Measurements from ENCODE around the gene HSFX3. TPM values are rescaled to one million over a fixed set of nuclear protein-coding genes. Genes with fewer than 3 reads are reported as not detected.
"Not testable (repeated sequence)": the region's sequence is repeated elsewhere in the genome, so short reads cannot be mapped to it uniquely, and the experiment has no call there.

HSFX3 gene, protein sequence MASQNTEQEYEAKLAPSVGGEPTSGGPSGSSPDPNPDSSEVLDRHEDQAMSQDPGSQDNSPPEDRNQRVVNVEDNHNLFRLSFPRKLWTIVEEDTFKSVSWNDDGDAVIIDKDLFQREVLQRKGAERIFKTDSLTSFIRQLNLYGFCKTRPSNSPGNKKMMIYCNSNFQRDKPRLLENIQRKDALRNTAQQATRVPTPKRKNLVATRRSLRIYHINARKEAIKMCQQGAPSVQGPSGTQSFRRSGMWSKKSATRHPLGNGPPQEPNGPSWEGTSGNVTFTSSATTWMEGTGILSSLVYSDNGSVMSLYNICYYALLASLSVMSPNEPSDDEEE
- not detected for polyA plus RNA-seq (2012; ENCODE audit: insufficient read depth, insufficient read length, low read depth)

DNA sequence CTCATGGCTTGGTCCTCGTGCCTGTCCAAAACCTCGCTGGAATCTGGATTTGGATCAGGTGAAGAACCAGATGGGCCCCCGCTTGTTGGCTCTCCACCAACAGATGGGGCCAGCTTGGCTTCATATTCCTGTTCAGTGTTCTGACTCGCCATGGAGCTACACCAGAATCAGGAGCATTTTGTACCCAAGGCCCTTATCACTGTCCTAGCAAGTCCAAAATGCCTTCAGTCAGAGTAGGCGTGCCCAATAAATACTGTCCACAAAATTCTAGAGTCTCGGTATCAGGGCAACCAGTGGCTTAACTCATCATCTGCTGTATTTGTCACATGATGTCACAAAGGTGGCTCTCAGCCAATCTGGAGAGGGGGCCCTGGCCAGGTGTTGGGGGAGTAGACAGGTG is at the start of gene HSFX3:
HSFX3 (minus strand) TSS at position 224 of the 400 bp plus-strand sequence; CDS start at position 152, 72 bp downstream.
- not testable (repeated sequence) for DNase-seq; H3K9me3 ChIP-seq; H3K4me3 ChIP-seq (ENCODE audit: low read depth, low read length); H3K4me1 ChIP-seq; H3K27me3 ChIP-seq; H3K36me3 ChIP-seq

DNA sequence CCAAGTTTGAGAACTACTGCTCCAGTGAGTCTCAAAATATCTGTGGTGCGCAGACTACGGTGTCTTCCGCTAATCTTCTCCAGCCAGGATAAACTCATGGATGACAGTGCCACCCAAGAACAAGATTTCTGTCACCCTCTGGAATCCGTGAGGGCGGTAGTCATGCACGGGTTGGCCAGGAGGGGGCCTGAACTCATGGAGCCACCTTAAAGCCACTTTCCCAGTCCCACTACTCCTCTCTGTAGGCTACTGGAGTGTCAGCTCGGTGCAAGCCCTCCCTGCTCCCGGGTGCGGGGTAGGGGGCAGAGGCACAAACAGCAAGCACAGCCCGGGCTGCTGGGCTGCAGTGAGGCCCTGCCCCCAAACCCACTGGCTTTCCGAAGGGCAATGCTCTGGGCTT is 48.9 kb upstream of the HSFX3 start:
- not testable (repeated sequence) for H3K36me3 ChIP-seq; H3K9me3 ChIP-seq; H3K4me1 ChIP-seq; H3K4me3 ChIP-seq (ENCODE audit: low read depth, low read length); H3K27me3 ChIP-seq; DNase-seq

DNA sequence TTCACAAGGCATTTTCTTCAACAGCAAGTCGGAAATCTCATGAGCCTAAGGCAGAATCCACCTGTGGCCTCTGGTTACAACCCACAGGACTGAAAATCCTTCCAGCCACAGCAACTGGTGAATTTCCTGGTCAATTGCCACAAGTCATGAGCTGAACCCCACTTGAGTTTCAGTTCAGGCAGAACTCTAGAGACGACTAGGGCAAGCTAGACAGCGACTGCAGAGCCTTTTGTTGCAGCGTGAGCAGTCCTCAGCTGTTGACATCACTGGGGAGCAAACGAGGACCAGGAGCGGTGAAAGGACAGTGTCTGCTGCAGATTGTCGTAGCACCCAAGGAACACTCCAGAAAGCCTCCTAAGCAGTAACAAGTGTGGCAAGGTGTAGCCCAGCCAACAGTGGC is 46.2 kb upstream of the HSFX3 start:
- H3K36me3 ChIP-seq; DNase-seq; H3K9me3 ChIP-seq; H3K4me1 ChIP-seq; H3K27me3 ChIP-seq; H3K4me3 ChIP-seq (ENCODE audit: low read depth, low read length): not testable (repeated sequence)

DNA sequence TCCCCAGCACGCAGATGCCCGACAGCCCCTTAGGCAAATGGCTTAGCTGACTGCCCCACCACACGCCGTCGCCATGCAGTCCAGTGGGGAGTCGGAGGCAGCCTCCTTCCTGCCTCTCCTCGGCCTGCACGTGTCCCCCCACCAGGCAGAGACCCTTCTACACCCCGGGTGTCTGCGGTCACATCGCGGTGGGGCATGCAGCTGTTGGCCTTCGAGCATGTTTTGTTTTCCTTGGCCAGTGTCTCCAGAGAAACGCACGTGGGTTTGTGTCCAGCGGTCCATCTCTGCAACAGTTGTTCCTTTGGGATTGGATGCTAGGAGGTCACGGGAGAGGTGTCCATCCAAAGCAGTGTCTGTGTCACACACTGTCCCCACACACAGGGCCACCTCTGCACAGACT is 45.5 kb upstream of the HSFX3 start, which contains the start of gene HSFX2:
HSFX2 (minus strand) TSS at position 101 of the 400 bp plus-strand sequence. CDS start 614 bp downstream, outside the sequence.
- not testable (repeated sequence) for DNase-seq; H3K4me1 ChIP-seq; H3K27me3 ChIP-seq; H3K4me3 ChIP-seq (ENCODE audit: low read depth, low read length); H3K36me3 ChIP-seq; H3K9me3 ChIP-seq

DNA sequence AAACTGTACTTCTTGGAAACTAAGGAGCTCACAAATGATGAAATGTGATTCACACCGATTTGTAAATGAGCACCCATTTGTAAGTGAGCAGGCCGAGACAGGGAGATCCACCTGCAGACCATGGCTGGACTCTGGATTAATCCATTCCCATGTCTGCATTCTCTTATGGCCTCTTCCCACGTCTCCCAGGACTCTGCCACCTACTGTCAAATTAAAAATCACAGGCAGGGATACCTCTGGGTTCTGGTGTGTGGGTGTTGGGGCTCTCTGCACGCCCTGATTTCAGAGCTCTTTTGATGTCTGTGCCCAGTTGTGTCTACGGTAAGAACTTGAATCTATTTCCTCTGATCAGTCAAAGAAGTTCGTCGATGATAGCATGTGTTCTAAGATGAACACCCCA is 41.3 kb upstream of the HSFX3 start:
- not testable (repeated sequence) for H3K9me3 ChIP-seq; H3K36me3 ChIP-seq; DNase-seq; H3K4me1 ChIP-seq; H3K4me3 ChIP-seq (ENCODE audit: low read depth, low read length); H3K27me3 ChIP-seq

DNA sequence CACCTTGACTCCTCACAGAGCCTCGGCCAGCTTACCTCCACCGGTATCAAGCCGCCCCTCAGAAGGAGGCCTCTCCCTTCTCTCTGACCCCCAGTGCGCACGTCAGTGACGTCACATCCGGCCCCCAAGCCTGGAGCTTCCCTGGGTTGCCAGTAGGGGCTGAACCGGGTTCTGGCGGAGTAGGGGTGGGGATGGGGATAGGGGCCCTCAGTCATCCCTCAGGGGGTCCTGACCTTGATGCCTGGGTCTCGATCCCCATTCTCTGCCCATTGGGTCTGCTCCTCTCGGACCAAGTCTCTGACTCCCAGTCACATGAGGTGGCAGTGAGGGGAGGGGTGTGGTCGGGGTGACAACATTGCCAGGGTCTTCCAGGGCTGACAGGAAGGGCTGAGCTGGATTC is 37.6 kb upstream of the HSFX3 start, which contains the start of gene MAGEA9B:
MAGEA9B (minus strand) TSS at position 101 of the 400 bp plus-strand sequence. CDS start 4,280 bp downstream, outside the sequence.
- DNase-seq; H3K36me3 ChIP-seq; H3K4me1 ChIP-seq; H3K4me3 ChIP-seq (ENCODE audit: low read depth, low read length); H3K9me3 ChIP-seq; H3K27me3 ChIP-seq: not testable (repeated sequence)

DNA sequence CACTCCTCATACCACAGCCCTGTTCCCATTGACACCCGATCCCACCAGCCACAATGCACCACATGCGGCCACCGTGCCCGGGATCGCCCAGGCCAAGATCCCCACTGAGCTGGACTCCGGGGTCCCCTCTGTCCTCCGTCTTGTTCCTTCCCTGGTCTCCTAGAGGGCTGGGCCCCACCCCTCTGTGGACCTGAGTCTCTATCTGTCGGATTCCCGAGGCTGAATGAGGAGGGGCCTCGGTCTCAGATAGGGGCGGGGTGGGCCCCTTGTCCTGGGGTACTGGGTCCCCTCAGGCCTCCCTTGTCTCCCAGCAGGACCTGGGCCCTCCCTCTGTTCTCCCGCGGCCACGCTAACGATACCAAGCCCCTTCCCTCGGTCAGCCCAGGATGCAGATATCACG is 35.9 kb upstream of the HSFX3 start:
- not testable (repeated sequence) for H3K4me1 ChIP-seq; H3K27me3 ChIP-seq; H3K36me3 ChIP-seq; H3K9me3 ChIP-seq; H3K4me3 ChIP-seq (ENCODE audit: low read depth, low read length); DNase-seq

DNA sequence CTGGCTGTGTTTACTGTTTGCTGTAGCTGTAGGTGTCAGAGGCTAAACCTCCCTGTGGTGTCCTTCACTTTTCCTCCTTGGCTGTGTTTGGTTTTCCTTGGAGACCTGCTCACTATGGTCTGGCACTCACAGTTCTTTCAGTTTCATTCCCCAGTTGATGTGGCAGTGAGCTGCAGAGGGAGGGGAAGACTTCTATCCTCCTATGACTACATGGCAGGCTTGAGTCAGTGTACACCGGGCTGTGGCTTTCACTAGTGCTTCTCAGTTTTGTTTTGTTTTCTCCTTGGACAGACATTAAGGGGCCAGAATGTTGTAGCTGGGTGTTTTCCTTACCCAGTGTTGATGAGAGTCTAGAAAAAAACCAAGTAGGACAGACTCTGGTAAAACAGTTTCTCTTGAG is 23.7 kb upstream of the HSFX3 start:
- not testable (repeated sequence) for DNase-seq; H3K36me3 ChIP-seq; H3K4me1 ChIP-seq; H3K4me3 ChIP-seq (ENCODE audit: low read depth, low read length); H3K9me3 ChIP-seq; H3K27me3 ChIP-seq

DNA sequence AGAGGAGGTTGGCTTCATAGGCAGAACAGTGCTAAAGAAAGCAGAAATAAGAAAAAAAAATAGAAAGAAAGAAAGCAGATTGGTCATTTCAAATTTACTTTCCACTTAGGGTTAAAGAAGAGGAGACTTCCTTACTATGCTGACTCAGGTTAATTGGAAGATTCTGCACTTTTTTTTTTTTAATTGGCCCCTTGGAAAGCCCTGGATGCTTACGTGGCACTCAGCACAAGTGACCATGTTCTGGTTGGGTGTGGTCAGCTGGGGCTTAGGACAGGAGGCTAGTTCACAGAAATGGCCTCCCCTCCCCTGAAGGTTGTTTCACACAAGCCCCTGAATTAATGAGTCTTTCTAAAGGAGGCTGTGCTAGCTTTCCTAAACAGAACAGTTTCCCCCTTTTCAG is 23.0 kb upstream of the HSFX3 start:
- Histone ChIP-seq H3K36me3 (no peaks in the 10 kb centered on the region), H3K9me3 (no peaks in the 10 kb centered on the region), H3K4me1 (no peaks in the 10 kb centered on the region), H3K4me3 (ENCODE audit: low read depth, low read length) (no peak overlapping the region), H3K27me3 (no peaks in the 10 kb centered on the region)
- DNase-seq: no peak
- TF ChIP-seq, protein P1, sequence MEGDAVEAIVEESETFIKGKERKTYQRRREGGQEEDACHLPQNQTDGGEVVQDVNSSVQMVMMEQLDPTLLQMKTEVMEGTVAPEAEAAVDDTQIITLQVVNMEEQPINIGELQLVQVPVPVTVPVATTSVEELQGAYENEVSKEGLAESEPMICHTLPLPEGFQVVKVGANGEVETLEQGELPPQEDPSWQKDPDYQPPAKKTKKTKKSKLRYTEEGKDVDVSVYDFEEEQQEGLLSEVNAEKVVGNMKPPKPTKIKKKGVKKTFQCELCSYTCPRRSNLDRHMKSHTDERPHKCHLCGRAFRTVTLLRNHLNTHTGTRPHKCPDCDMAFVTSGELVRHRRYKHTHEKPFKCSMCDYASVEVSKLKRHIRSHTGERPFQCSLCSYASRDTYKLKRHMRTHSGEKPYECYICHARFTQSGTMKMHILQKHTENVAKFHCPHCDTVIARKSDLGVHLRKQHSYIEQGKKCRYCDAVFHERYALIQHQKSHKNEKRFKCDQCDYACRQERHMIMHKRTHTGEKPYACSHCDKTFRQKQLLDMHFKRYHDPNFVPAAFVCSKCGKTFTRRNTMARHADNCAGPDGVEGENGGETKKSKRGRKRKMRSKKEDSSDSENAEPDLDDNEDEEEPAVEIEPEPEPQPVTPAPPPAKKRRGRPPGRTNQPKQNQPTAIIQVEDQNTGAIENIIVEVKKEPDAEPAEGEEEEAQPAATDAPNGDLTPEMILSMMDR (IDR thresholded peaks at IDR 0.05; ENCODE audit: low read depth, low read length): no peak

DNA sequence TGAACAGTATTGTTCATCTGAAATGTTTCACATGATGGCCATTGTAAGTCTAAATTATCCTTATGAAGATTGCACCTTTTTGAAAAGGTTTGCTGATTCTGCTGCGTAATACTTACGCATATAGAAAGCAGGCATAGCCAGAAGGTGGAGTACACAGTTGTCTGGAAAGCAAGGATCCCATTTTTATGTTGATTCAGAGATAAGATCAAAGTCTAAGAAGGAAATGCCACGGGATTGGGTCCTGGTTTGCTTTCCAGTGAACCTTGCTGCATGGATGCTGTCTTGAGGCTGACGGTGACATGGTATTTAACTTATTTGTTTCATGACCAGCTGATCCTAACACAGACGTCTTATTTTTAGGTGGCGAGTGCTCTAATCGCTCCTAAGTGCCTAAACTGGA is 22.0 kb upstream of the HSFX3 start:
- DNase-seq: no peak
- Histone ChIP-seq H3K9me3 (no peaks in the 10 kb centered on the region), H3K27me3 (no peaks in the 10 kb centered on the region), H3K4me3 (ENCODE audit: low read depth, low read length) (no peak overlapping the region), H3K36me3 (no peaks in the 10 kb centered on the region), H3K4me1 (no peaks in the 10 kb centered on the region)
- TF ChIP-seq, protein P1 (IDR thresholded peaks at IDR 0.05; ENCODE audit: low read depth, low read length): no peak

Data from BE2C (cell line).